C4-2B (cell line): ENCODE measurements around the gene DLG2.

Experiments used
- H3K27ac ChIP-seq: fragments of 450-650 bp; 2 replicates; pipeline ENCODE4 v1.5.1; 2017
- CTCF ChIP-seq: fragments of 450-650 bp; conservative IDR thresholded peaks from 2 replicates; pipeline ENCODE4 v1.5.1; 2017; ENCODE audit warnings: mild to moderate bottlenecking
- ZFX ChIP-seq: fragments of 450-650 bp; IDR thresholded peaks from 2 replicates; pipeline ENCODE4 v1.6.1; 2017

DLG2 gene

GRCh38 chr11:83544846-83545245 lies 2082.3 kb downstream of the DLG2 start:
- H3K27ac ChIP-seq = no peak overlapping the region
- TF ChIP-seq CTCF (no peak), ZFX (no peak)

- H3K27ac ChIP-seq = no peak overlapping the region
- TF ChIP-seq CTCF (no peak), ZFX (no peak)
These were observed 2083.3 kb downstream of the DLG2 start for GRCh38 chr11:83543706-83544439.

GRCh38 chr11:83542861-83543260 lies 2084.3 kb downstream of the DLG2 start:
- no peak overlapping the region for H3K27ac ChIP-seq
- TF ChIP-seq ZFX (no peak), CTCF (no peak)

GRCh38 chr11:83540728-83541127 lies 2086.4 kb downstream of the DLG2 start:
- TF ChIP-seq ZFX (no peak), CTCF (no peak)

GRCh38 chr11:83540112-83540675 lies 2086.9 kb downstream of the DLG2 start:
- no peak overlapping the region for H3K27ac ChIP-seq
- TF ChIP-seq CTCF (no peak), ZFX (no peak)

More at GRCh38 chr11:83540728-83541127, 2086.4 kb downstream of the DLG2 start:
- H3K27ac ChIP-seq = no peak overlapping the region

- no peak overlapping the region for H3K27ac ChIP-seq
- TF ChIP-seq ZFX = no peak
- TF ChIP-seq CTCF = no peak
These were observed 2088.9 kb downstream of the DLG2 start for GRCh38 chr11:83538286-83538685.

- TF ChIP-seq CTCF (no peak), ZFX (no peak)
These were observed 2090.0 kb downstream of the DLG2 start for GRCh38 chr11:83537131-83537610.

More at GRCh38 chr11:83537131-83537610, 2090.0 kb downstream of the DLG2 start:
- no peak overlapping the region for H3K27ac ChIP-seq
